IPS-NIHi11 (cell line): ENCODE data around the gene PCSK5.
"Not testable (repeated sequence)": the region's sequence is repeated elsewhere in the genome, so short reads cannot be mapped to it uniquely, and the experiment has no call there.

Source experiments
- DNase-seq: peaks from one replicate; pipeline ENCODE4 v3.0.0; 2012; ENCODE audit warnings: mixed read lengths, low spot score

The PCSK5 gene

DNA sequence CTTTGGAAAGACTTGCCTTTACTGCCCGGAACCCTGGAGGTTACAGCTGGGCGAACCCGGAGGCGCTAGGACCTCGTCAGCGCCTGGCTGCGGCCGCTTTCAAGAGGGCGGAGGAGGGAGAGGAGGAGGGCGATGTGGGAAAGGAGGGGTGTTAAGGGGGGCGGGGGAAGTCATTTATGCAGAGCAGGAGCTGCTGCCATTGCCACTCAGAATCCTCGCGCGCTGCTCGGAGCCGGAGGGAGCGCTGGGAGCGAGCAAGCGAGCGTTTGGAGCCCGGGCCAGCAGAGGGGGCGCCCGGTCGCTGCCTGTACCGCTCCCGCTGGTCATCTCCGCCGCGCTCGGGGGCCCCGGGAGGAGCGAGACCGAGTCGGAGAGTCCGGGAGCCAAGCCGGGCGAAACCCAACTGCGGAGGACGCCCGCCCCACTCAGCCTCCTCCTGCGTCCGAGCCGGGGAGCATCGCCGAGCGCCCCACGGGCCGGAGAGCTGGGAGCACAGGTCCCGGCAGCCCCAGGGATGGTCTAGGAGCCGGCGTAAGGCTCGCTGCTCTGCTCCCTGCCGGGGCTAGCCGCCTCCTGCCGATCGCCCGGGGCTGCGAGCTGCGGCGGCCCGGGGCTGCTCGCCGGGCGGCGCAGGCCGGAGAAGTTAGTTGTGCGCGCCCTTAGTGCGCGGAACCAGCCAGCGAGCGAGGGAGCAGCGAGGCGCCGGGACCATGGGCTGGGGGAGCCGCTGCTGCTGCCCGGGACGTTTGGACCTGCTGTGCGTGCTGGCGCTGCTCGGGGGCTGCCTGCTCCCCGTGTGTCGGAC is at the start of gene PCSK5:
Gene PCSK5 (plus strand): TSS at position 202 of the 805 bp plus-strand sequence. CDS start 509 bp downstream, at position 711.
- DNase-seq: peak; percentile 88

DNA sequence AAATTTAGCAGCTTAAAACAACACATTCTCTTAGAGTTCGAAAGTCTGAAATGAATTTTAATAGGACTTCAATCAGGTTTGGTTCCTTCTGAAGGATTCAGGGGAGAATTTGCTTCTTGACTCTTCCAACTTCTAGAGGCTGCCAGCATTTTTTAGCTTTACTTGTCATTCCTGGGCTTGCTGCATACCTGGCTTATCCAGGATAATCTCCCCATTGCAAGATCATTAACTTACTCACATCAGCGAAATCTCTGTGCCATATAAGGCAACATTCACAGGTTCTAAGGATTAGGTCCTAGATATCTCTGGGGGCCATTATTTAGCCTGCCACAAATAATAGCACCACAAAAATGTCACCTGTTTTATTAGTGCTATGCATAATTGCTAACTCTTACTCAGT is 46.2 kb upstream of the PCSK5 start:
- DNase-seq: no peak

DNA sequence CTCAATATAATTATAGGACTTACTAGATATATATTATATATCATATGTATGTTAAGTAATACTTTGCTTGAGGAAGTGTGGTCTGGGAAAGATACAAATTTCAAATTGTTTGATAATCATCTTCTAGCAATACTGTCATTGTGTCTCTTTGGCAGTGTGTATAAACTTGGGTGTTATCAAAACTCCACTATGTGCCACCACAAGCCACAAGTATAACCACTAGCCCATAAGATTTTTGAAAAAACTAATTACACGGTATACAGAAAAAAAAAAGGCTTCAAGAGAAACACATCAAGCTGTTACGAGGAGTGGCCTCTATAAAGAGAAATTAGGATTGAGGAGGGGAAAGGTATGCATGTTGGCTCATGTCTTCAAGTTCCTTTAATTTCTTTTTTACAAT is 44.7 kb upstream of the PCSK5 start:
- no peak for DNase-seq

DNA sequence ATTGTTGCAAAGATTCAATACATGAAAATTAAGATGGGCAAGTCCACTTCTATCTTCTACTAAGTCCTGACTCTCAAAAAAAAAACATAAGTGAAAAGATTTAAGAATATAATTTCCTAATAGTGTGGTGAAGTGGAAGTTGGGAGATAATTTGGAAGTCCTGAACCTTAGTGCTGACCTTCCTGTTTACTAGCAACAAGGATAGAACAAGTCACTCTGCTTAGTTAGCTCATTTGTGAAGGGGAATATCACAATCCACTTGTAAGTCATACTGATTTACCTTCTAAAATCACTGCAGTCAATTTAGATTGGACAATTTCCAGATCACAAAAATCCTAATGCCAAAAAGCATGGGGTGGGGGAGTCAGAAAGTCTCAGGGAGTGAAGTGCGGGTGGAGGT is 43.4 kb upstream of the PCSK5 start:
- DNase-seq: no peak

DNA sequence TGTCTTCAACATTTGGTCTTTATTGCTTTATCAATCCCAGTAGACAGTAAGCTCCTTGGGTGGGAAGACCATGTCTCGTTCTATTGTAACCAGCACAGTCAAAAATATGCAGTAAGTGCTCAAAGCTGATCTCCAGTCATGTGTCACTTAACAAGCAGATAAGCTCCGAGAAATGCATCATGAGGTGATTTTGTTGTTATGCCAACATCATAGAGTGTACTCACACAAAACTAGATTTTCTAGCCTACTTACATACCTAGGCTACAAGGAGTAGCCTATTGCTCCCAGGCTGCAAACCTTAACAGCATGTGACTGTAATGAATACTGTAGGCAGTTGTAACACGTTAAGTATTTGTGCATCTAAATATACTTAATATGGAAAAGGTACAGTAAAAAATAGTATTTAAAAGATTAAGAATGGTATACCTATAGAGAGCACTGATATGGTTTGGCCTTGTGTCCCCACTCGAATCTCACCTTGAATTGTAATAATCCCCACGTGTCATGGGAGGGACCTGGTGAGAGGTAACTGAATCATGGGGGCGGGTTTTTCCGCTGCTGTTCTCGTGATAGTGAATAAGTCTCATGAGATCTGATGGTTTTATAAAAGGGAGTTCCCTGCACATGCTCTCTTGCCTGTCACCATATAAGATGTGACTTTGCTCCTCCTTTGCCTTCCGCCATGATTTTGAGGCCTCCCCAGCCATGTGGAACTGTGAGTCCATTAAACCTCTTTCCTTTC is 39.8 kb upstream of the PCSK5 start:
- DNase-seq: no peak

DNA sequence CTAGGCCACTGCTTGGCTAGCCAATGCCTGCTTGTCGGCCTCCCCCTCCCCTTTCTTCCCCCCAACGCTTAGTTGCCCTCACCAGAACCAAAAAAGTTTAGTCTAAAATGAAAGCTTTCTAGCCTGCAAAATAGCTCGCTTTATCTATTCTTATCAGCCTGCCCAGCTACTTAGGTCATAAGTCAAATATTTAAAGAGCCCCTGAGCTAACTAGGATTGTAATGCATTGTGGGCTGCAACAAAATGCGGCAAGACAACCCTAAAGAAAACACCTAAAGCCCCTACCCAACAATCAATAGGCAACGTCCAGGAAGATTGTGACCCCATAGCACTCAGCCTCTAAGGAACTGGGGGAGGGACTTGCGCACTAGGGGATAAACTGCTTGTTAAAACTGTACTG is 38.6 kb upstream of the PCSK5 start:
- DNase-seq: no peak

DNA sequence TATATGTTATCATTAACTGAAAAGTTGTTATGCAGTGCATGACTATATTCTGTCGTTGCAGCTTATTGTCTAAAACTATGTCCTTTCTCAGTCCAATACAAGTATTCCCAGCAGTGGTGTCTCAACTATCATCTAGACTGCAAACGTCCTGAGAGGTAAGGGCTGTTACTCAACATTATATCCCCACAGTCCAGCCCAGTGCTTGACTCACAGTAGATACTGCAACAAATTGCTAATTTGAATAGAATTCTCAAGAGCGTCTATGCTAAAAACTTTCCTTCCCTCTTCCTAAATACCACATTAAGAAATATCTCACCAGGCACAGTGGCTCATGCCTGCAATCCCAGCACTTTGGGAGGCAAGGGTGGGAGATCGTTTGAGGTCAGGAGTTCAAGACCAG is 37.7 kb upstream of the PCSK5 start:
- DNase-seq: no peak

DNA sequence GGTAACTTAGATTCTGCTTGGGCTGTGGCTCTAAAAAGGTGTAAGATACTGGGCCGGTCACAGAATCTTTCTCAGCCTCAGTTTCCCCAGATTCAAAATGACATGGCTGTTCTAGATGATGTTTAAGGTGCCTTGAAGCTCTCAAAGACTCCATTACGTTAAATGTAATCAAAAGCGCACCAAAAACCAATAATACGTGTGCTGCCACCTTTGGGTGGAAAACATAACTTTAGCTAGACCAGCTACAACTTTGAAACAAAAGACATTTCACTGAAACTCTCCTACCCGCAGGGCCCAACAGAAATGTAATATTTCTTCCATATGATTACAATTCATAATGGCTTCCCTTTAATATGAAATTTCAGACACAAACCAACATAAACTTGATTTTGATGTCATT is 35.0 kb upstream of the PCSK5 start:
- DNase-seq: peak; percentile 19

DNA sequence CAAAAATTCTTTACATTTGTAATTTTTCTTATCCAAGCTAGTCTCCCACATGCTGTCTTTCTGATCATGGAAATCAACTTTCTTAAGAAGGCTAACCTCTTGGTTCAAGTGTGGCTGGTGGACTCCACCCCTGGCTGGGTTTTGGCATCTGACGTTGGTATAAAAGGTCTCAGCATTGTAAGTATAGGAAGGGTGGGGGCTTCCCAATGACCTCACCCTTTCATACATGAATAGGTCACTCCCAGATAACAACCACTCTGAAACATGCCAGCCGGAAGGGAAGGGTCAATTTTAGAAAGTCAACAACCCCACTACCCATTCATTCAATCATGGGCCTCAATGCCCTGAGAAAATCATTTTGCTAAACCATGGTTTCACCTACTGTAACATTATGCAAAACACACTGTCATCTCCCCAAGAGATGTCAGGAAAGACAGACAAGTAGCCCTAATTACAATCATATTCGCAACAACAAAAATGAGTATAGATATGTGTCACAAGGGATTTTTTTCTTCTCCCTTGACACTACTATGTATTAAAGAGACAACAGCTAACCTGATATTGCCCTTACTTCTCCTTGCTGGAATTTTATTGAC is 31.9 kb upstream of the PCSK5 start:
- no peak for DNase-seq

DNA sequence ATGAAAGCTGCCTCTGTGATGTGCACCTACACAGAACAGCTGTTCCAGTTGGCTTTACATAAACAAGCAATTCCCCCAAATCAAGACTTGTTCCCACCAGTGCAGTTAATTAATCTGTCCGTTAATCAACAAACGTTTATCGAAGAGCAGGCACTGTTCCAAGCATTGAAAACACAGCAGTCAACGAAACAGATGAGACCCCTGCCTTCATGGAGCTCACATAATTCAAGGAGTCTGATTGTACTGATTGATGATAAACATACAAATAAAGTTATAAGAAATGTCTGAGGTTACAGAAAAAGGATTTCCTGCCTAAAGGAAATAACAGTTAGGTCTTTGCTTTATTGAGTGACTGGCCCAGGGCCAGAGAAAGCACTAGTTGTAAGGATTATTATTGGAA is 26.2 kb upstream of the PCSK5 start:
- DNase-seq: no peak

DNA sequence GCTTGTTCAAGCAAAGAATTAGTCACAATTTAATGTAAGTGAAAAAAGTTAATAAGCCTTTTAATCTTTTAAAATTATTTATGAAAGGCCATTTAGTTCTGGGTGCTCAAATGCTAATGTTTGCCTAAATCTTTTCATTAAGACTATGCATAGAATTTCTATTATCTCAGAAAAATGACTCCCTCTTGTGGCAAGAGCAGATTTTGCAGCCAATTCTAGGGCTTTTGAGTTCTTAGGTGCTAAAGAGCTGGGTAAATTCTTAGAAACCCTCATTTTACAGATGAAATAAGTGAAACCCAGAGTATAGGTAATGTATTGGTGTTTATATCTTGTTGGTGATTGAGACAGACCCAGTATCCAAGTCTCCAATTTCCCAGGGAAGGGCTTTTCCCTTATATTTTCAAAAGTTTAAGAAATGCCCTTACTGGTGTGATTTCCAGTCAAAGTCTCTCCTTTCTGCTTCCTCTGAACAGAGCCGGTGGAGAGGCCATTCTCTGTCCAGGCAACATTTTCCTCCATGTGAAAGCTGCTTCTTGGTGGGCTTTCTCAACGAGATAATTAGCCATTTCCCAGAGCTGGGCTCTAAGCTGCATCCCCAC is 24.1 kb upstream of the PCSK5 start:
- peak; percentile 25 for DNase-seq

DNA sequence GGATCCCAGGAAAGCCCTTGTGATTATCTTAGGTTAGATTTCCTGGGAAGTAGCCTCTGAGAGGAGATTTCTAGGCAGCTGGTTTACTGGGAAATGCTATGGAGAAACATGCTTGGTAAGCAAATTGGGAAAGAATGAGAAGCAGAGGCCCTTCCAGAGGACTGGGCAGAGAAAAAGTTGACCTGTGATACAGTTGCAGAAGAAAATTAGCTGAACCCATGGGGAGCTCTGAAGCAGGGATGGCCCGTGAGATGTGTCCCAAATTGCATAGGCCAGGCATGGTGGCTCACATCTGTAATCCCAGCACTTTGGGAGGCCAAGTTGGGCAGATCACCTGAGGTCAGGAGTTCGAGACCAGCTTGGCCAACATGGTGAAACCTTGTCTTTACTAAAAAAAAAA is 21.9 kb upstream of the PCSK5 start:
- not testable (repeated sequence) for DNase-seq

DNA sequence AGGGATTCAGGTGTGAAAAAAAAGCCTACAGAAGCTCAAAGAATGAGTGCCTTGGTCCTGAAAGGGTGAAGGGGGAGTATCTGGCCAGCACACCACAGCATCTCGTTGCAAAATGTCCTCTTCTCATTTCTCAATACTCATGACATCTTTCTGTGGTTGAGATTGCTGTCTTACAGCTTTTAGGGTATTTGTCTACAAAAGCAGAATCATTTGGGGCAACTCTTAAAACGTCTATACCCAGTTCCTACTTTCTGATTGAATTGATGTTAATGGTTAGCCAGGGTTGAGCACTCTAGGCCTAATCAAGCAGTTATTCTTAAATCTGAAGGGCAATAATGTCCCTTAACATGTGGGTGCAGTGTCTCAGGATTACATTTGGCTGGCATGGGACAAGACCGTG is 21.2 kb upstream of the PCSK5 start:
- DNase-seq: no peak

DNA sequence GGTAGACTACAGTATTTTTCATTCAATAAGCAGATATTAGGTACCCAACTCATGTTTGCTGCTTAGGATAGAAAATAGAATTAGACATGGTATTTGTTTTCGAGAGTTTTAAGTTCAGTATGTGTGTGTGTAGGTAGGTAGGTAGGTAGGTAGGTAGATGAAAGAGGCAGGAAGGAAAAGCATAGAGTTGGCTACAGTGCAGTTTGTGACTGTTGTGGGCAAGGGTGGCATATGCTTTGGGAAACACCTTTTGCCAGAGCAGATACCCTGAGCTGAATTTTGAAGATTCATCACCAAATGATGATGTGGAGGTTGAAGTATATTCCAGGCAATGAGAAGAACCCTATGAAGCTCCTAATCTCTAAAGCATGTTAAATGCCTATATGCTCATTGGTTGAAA is 20.0 kb upstream of the PCSK5 start:
- DNase-seq: no peak

DNA sequence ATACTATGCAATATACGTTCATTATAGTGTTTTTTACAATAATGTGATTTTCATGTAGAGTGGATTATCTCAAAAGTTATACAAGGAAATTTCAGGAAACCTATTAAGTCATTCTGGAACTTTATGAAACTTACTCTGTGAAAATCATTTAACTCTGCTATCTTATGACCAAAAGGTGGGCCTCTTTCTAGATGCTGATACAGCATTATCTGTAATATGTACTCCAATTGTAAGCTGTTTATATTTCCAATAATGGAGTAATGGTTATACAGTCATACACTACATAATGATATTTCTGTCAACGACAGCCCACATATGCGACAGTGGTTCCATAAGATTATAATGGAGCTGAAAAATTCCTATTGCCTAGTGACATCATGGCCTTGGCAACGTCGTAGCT is 18.8 kb upstream of the PCSK5 start:
- DNase-seq: no peak

DNA sequence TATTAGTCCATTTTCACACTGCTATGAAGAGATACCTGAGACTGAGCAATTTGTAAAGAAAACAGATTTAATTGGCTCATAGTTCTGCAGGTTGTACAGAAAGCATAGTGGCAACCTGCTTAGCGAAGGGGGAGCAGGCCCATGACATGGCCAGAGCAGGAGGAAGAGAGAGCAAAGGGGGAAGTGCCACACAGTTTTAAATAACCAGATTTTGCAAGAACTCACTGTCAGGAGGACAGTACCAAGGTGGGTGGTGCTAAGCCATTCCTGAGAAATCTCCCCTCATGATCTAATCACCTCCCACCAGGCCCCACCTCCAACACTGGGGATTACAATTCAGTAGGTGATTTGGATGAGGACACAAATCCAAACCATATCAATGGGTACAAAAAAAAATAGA is 16.8 kb upstream of the PCSK5 start:
- no peak for DNase-seq

DNA sequence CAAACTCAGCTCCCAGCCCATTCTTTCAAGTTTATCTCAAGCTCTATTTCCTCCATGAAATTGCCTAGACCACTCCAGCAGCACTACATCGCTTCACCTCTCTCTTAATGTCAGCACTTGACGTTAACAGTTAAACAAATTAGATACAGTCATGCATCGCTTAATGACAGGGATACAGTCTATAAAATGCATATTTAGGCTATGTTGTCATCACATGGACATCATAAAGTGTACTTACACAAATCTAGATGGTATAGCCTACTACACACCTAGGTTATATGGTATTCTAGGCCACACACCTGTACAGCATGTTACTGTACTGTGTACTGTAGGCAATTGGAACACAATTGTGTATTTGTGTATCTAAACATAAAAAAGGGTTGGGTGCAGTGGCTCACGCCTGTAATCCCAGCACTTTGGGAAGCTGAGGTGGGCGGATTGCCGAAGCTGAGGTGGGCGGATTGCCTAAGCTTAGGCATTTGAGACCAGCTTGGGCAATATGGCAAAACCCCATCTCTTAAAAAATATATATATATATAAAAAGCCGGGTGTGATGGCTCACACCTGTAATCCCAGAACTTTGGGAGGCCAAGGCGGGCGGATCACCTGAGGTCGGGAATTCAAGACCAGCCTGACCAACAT is 13.4 kb upstream of the PCSK5 start:
- no peak for DNase-seq

DNA sequence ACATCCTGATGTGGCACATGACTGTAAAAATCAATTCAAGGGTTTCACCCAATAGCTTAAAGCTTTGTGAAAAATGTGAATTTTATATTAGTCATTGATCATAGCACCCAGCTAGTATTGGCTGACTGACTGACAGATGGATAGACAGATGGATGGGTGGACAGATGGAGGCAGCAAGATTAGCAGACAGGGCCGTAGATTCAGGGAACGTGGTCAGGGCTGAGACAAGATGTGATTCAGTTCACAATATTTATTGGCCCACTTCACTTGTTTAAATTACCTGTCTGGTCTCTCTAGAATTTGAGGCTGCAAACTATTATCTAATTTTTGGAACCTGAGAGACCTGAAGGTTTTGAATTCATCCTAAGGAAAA is 12.0 kb upstream of the PCSK5 start:
- no peak for DNase-seq

DNA sequence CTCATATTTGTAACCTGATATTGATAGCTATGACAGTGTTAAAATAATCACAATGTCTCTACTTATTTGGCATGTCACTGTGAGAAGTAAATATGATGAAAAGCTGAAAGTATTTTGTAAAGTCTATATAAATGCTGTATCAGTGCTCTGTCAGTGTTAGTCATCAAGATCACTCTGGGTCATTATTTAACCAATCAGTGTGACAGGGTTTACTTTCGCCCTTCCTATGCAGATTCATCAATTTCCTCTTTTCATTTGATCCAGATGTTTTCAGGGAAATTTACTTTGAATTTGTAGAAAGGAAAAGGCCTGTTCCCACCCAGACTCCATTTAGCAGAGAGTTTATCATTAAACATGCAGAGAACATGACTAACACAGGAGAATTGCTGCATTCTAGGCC is 9.9 kb upstream of the PCSK5 start:
- DNase-seq: no peak

DNA sequence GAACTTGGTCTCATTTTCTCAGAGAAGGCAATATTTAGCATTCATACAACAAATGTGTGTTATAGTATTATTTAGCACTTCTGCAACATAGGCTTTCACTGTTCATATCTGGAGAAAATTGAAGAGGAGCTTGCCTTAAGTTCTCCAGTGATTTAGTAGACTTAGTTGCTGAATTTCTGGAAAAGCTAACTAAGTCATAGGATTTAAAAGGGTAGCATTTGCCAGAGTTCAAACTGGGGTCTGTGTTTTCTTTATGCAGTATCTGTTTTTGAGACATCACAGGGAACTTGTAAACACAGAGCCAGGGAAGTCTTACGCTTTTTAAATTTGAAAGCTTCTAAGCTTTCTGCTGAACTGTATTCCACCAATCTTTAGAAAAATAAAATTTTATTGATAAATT is 8.7 kb upstream of the PCSK5 start:
- DNase-seq: no peak

DNA sequence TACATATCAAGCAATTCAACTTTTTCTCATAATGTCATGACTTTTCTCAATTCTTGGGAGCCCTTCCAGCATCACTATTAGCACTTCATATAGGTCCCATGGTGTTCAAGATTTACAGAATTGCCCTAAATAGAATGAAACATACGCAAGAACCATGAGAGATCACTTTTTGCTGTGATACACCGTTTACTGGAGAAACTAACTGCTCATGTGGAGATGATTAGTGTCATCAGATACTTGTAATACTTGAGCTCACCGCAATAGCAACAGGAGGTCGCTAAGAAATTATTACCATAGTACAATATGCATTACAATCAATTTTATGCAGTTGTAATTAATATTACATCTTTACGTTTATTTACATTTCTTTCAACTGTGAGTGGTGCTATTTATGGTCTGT is 4.8 kb upstream of the PCSK5 start:
- no peak for DNase-seq

DNA sequence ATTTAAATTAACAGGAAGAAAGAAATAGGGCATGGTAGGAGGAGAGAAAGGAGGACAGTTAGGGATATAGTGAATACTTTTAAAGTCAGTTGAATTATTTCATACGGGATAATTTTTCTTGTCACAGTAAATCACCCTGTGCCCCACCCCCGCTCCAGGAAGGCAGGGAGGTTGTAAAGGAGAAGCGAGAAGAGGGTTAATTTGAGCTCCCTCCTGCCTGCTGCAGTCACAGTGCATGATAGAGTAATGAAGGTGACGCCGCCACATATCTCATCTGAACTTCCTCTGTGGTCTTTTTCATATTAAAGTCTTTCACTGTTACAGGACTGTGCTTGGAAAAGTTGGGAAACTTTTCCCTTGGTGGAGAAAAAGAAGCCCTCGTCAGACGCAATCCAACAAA is 896 bp upstream of the PCSK5 start:
- DNase-seq: no peak
